Stimulated activated CD8-positive, alpha-beta memory T cell treated with anti-CD3 and anti-CD28 coated beads, Interleukin-2, amount 100 ng/mL, for 1 hour (primary cell): ENCODE results near the gene USP12.
"Not testable (repeated sequence)": the region's sequence is repeated elsewhere in the genome, so short reads cannot be mapped to it uniquely, and the experiment has no call there.

Experiments
- DNase-seq, 2 donors: peaks; one replicate each; pipeline ENCODE4 v3.0.0-alpha.2; 2020; ENCODE audit warnings: low read depth in 2 of 2

Gene USP12

GRCh38 chr13:27171244-27171826, at the start of gene USP12:
Gene USP12, minus strand, starts transcription at chr13:27171811. Its CDS starts 172 bp downstream, at chr13:27171639.
- DNase-seq = peak in 1 of 2 donors; percentile 22

- DNase-seq = no peak
These were observed 48.0 kb upstream of the USP12 start for GRCh38 chr13:27219611-27220010.

- not testable (repeated sequence) for DNase-seq
These were observed 47.2 kb upstream of the USP12 start for GRCh38 chr13:27218861-27219260.

- DNase-seq = not testable (repeated sequence)
These were observed 46.2 kb upstream of the USP12 start for GRCh38 chr13:27217791-27218190.

GRCh38 chr13:27213386-27213785, 41.8 kb upstream of the USP12 start:
- DNase-seq = not testable (repeated sequence)

GRCh38 chr13:27211771-27212364, 40.3 kb upstream of the USP12 start:
- no peak for DNase-seq

- no peak for DNase-seq
These were observed 39.7 kb upstream of the USP12 start for GRCh38 chr13:27211271-27211670.

GRCh38 chr13:27208514-27208913, 36.9 kb upstream of the USP12 start:
- DNase-seq = no peak

- DNase-seq = no peak
These were observed 32.2 kb upstream of the USP12 start for GRCh38 chr13:27203854-27204253.

GRCh38 chr13:27203186-27203585, 31.6 kb upstream of the USP12 start:
- no peak for DNase-seq

GRCh38 chr13:27201661-27202060, 30.1 kb upstream of the USP12 start:
- no peak for DNase-seq

GRCh38 chr13:27200413-27201070, 28.9 kb upstream of the USP12 start:
- DNase-seq = no peak

- DNase-seq = no peak
These were observed 28.1 kb upstream of the USP12 start for GRCh38 chr13:27199696-27200095.

- no peak for DNase-seq
These were observed 27.6 kb upstream of the USP12 start for GRCh38 chr13:27199211-27199610.

GRCh38 chr13:27194895-27195764, 23.5 kb upstream of the USP12 start:
- DNase-seq = no peak

GRCh38 chr13:27194209-27194608, 22.6 kb upstream of the USP12 start:
- no peak for DNase-seq

GRCh38 chr13:27193496-27193895, 21.9 kb upstream of the USP12 start:
- DNase-seq = no peak

GRCh38 chr13:27192973-27193372, 21.4 kb upstream of the USP12 start:
- no peak for DNase-seq

- not testable (repeated sequence) for DNase-seq
These were observed 20.8 kb upstream of the USP12 start for GRCh38 chr13:27192367-27192766.

- no peak for DNase-seq
These were observed 17.6 kb upstream of the USP12 start for GRCh38 chr13:27189192-27189591.

- DNase-seq = no peak
These were observed 16.6 kb upstream of the USP12 start for GRCh38 chr13:27188239-27188638.

- no peak for DNase-seq
These were observed 14.7 kb upstream of the USP12 start for GRCh38 chr13:27186295-27186694.
